ENCODE data around the gene BOD1L1. TPM values are rescaled to one million over a fixed set of nuclear protein-coding genes. Genes with fewer than 3 reads are reported as not detected.

The BOD1L1 gene
- total RNA-seq, 1 experiment from 2014 or later: 40.4 TPM

DNA sequence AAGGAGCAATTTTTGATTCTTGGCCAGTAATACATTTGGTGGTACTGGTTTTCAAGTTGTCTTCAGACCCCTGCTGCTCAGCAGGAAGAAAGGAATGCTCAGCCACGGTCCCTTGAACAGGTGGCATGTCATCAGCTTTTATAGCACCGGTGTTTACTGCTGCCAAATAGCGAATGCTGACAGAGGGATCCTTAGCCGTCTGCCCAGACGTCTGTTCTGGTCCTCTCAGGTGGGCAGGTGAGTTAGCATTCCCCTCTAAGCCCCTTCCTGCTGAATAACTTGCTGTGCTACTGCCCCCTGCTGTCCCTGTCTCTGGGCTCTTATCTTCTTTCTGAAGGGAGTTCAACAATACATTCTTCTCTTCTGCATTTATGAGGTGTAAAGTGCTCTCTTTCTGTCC is 28.4 kb downstream of the BOD1L1 start:
- ChIA-PET CTCF (no interaction called here), POLR2A (ENCODE audit: unreplicated experiment) (no interaction called here)
- Histone ChIP-seq H3K9me3 (ENCODE audit: insufficient read depth, low read depth) (no peaks in the 10 kb centered on the region), H3K36me3 (ENCODE audit: low read depth) (0 out of 2 replicates have a peak, but pooled peaks cover 9% of the 10 kb centered on the region), H3K4me2 (no peak overlapping the region), H3K27me3 (ENCODE audit: insufficient read depth, low read depth) (no peaks in the 10 kb centered on the region), H3K79me2 (ENCODE audit: low read depth) (no peaks in the 10 kb centered on the region), H3K4me3 (no peak overlapping the region), H3F3A (ENCODE audit: insufficient read depth, low read depth) (no peaks in the 10 kb centered on the region), H4K20me1 (ENCODE audit: insufficient read depth) (no peaks in the 10 kb centered on the region), H3K4me1 (replicated peaks; ENCODE audit: insufficient read depth) (no peaks in the 10 kb centered on the region), H3K9me2 (ENCODE audit: insufficient read depth) (no peaks in the 10 kb centered on the region), H2AFZ (no peak overlapping the region), H3K27ac (no peak overlapping the region)
- intact Hi-C loops (cut with micrococcal nuclease; ENCODE audit: unreplicated experiment): no loop called here
- no peak for DNase-seq
- no peak for TF ChIP-seq EZH2 (IDR thresholded peaks at IDR 0.05; ENCODE audit: low read depth)
- TF ChIP-seq, protein P1, sequence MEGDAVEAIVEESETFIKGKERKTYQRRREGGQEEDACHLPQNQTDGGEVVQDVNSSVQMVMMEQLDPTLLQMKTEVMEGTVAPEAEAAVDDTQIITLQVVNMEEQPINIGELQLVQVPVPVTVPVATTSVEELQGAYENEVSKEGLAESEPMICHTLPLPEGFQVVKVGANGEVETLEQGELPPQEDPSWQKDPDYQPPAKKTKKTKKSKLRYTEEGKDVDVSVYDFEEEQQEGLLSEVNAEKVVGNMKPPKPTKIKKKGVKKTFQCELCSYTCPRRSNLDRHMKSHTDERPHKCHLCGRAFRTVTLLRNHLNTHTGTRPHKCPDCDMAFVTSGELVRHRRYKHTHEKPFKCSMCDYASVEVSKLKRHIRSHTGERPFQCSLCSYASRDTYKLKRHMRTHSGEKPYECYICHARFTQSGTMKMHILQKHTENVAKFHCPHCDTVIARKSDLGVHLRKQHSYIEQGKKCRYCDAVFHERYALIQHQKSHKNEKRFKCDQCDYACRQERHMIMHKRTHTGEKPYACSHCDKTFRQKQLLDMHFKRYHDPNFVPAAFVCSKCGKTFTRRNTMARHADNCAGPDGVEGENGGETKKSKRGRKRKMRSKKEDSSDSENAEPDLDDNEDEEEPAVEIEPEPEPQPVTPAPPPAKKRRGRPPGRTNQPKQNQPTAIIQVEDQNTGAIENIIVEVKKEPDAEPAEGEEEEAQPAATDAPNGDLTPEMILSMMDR (conservative IDR thresholded peaks at IDR 0.05): no peak
- BruUV-seq (replicated peaks): no TSS peak

DNA sequence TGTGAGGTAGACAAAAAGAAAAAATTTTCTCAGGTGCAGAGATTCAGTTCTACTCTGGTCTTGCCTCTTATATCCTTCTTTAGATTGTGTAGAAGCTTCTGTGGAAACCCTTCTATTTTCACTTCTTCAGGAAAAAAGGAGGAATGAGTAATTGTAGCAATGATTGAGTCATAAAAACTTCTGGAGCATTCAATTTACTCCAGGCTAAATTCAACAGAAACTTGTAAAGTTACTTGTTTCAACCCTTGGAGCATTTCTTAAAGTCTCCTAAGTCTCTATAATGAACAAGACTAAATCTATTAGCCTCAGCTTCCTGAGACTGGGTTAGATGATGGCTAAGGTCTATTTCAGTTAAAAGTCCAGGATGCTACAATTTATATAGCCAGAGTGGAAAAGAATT is 29.9 kb downstream of the BOD1L1 start:
- H3K4me3 ChIP-seq: no peak overlapping the region
- no peaks in the 10 kb centered on the region for H3K9me2 ChIP-seq (ENCODE audit: insufficient read depth)
- H3K4me1 ChIP-seq (replicated peaks; ENCODE audit: insufficient read depth): no peaks in the 10 kb centered on the region
- peaks cover 9% of the 10 kb centered on the region; the same call in 1 of the 2 replicates for H3K36me3 ChIP-seq (ENCODE audit: low read depth)
- BruUV-seq (replicated peaks): no TSS peak
- no peaks in the 10 kb centered on the region for H3K79me2 ChIP-seq (ENCODE audit: low read depth)
- intact Hi-C loops (cut with micrococcal nuclease; ENCODE audit: unreplicated experiment): no loop called here
- H4K20me1 ChIP-seq (ENCODE audit: insufficient read depth): no peaks in the 10 kb centered on the region
- POLR2A ChIA-PET (ENCODE audit: unreplicated experiment): no interaction called here
- H3K27ac ChIP-seq: no peak overlapping the region
- CTCF ChIA-PET: no interaction called here
- H3K9me3 ChIP-seq (ENCODE audit: insufficient read depth, low read depth): no peaks in the 10 kb centered on the region
- TF ChIP-seq EZH2 (IDR thresholded peaks at IDR 0.05; ENCODE audit: low read depth): no peak
- TF ChIP-seq, protein P1 (conservative IDR thresholded peaks at IDR 0.05): no peak
- H3K4me2 ChIP-seq: no peak overlapping the region
- no peak for DNase-seq
- H2AFZ ChIP-seq: no peak overlapping the region
- no peaks in the 10 kb centered on the region for H3F3A ChIP-seq (ENCODE audit: insufficient read depth, low read depth)
- H3K27me3 ChIP-seq (ENCODE audit: insufficient read depth, low read depth): no peaks in the 10 kb centered on the region

DNA sequence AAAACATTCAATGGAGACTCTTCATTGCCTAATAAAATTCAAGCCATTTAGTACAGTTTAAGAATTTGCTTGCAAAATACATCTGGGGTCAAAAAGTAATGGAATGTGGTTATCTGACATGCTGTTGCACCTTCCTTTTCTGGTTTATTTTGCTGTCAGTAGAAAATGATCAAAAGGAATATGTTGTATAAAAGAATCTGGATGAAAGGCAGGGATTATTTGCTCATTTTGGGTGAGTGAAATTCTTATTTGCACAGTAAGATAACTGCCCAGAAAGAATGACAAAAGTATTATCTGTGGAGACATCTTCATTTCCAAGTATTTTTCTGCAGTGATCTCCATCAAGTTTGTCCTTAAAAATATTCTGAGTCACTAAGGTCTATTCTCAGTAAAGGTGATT is 30.4 kb downstream of the BOD1L1 start:
- Histone ChIP-seq H4K20me1 (ENCODE audit: insufficient read depth) (no peaks in the 10 kb centered on the region), H3K9me3 (ENCODE audit: insufficient read depth, low read depth) (no peaks in the 10 kb centered on the region), H3K79me2 (ENCODE audit: low read depth) (no peaks in the 10 kb centered on the region), H3K4me1 (replicated peaks; ENCODE audit: insufficient read depth) (no peaks in the 10 kb centered on the region), H3K36me3 (ENCODE audit: low read depth) (peaks cover 9% of the 10 kb centered on the region; the same call in 1 of the 2 replicates), H3F3A (ENCODE audit: insufficient read depth, low read depth) (no peaks in the 10 kb centered on the region), H3K27ac (no peak overlapping the region), H3K4me3 (no peak overlapping the region), H3K4me2 (no peak overlapping the region), H2AFZ (no peak overlapping the region), H3K27me3 (ENCODE audit: insufficient read depth, low read depth) (no peaks in the 10 kb centered on the region), H3K9me2 (ENCODE audit: insufficient read depth) (no peaks in the 10 kb centered on the region)
- intact Hi-C loops (cut with micrococcal nuclease; ENCODE audit: unreplicated experiment): no loop called here
- TF ChIP-seq EZH2 (IDR thresholded peaks at IDR 0.05; ENCODE audit: low read depth): no peak
- TF ChIP-seq, protein P1 (conservative IDR thresholded peaks at IDR 0.05): no peak
- ChIA-PET CTCF (no interaction called here), POLR2A (ENCODE audit: unreplicated experiment) (no interaction called here)
- BruUV-seq (replicated peaks): no TSS peak
- DNase-seq: no peak

Data from PC-9 (cell line).